ENCODE measurements around the gene BANP.
"Not testable (repeated sequence)": the region's sequence is repeated elsewhere in the genome, so short reads cannot be mapped to it uniquely, and the experiment has no call there.

- not testable (repeated sequence) for TF ChIP-seq POLR2A (IDR thresholded peaks at IDR 0.05; ENCODE audit: low read depth, low read length); TAF1 (IDR thresholded peaks at IDR 0.05; ENCODE audit: low read depth, low read length); PAX5 (IDR thresholded peaks at IDR 0.05; ENCODE audit: insufficient read depth, low read length, severe bottlenecking); POLR2AphosphoS5 (IDR thresholded peaks at IDR 0.05; ENCODE audit: low read depth, low read length)
These were observed 47.1 kb downstream of the BANP start for GRCh38 chr16:87998184-87998793.
